Adrenal gland (tissue), 5 donors: Measurements from ENCODE around the gene B3GALNT2.
"Not testable (repeated sequence)": the region's sequence is repeated elsewhere in the genome, so short reads cannot be mapped to it uniquely, and the experiment has no call there.

Experiments
- POLR2A ChIP-seq, 2 donors: fragments of 450-650 bp; IDR thresholded peaks; one replicate each; pipeline ENCODE4 v1.6.1; 2017; ENCODE audit warnings: antibody characterized with exemption in 2 of 2, mild to moderate bottlenecking in 2 of 2, moderate library complexity in 1 of 2
- TF ChIP-seq, protein P1 (sequence below), 6 experiments: fragments of 450-650 bp in 4 of 6; fragments of 200-600 bp in 2 of 6; sonication (generic) in 1 of 6; IDR thresholded peaks; 1 replicate in 5 of 6; 2 replicates in 1 of 6; pipeline versions ENCODE4 v1.5.1 to v1.8.0; 2016 to 2021; ENCODE audit warnings: antibody characterized with exemption in 6 of 6, mild to moderate bottlenecking in 2 of 6, moderate library complexity in 1 of 6
- donor health status: DM: no; HTN: no; CAD: no.

GRCh38 chr1:235546369-235547155, 42.3 kb upstream of the B3GALNT2 start:
- TF ChIP-seq, protein P1, sequence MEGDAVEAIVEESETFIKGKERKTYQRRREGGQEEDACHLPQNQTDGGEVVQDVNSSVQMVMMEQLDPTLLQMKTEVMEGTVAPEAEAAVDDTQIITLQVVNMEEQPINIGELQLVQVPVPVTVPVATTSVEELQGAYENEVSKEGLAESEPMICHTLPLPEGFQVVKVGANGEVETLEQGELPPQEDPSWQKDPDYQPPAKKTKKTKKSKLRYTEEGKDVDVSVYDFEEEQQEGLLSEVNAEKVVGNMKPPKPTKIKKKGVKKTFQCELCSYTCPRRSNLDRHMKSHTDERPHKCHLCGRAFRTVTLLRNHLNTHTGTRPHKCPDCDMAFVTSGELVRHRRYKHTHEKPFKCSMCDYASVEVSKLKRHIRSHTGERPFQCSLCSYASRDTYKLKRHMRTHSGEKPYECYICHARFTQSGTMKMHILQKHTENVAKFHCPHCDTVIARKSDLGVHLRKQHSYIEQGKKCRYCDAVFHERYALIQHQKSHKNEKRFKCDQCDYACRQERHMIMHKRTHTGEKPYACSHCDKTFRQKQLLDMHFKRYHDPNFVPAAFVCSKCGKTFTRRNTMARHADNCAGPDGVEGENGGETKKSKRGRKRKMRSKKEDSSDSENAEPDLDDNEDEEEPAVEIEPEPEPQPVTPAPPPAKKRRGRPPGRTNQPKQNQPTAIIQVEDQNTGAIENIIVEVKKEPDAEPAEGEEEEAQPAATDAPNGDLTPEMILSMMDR (IDR thresholded peaks at IDR 0.05), result not testable (repeated sequence)
- TF ChIP-seq POLR2A (IDR thresholded peaks at IDR 0.05), result not testable (repeated sequence)
